Mesendoderm (in vitro differentiated cells): ENCODE measurements around the gene EFCC1.

Experiments used
- DNase-seq: peaks from one replicate; pipeline ENCODE4 v3.0.0; 2013
- H2AK5ac ChIP-seq: 2 replicates; pipeline ENCODE4 v1.6.1; 2013; ENCODE audit warnings: low read length, inconsistent platforms
- H2BK120ac ChIP-seq: 2 replicates; pipeline ENCODE4 v1.6.1; 2013; ENCODE audit warnings: low read depth, mild to moderate bottlenecking, low read length, moderate library complexity, mixed read lengths
- H2BK15ac ChIP-seq: replicated peaks from 2 replicates; pipeline ENCODE4 v1.6.1; 2013; ENCODE audit warnings: low read depth, mild to moderate bottlenecking, moderate library complexity
- H2BK5ac ChIP-seq: 2 replicates; pipeline ENCODE4 v1.6.1; 2013; ENCODE audit warnings: low read length, inconsistent platforms
- H3K18ac ChIP-seq: 2 replicates; pipeline ENCODE4 v1.6.1; 2013; ENCODE audit warnings: mild to moderate bottlenecking, low read length, mixed read lengths
- H3K23ac ChIP-seq: one replicate; pipeline ENCODE4 v1.6.1; 2013; ENCODE audit warnings: low read length
- H3K27ac ChIP-seq: 2 replicates; pipeline ENCODE4 v1.5.1; 2013; ENCODE audit warnings: low read depth, mild to moderate bottlenecking, inconsistent platforms, low read length, moderate library complexity
- H3K27me3 ChIP-seq: 2 replicates; pipeline ENCODE4 v1.6.1; 2013; ENCODE audit warnings: low read length, control low read depth, mild to moderate bottlenecking, inconsistent platforms; ENCODE audit not compliant: insufficient read depth, poor library complexity
- H3K36me3 ChIP-seq: 2 replicates; pipeline ENCODE4 v1.6.1; 2013; ENCODE audit warnings: low read length, inconsistent platforms; ENCODE audit not compliant: control insufficient read depth, insufficient read depth
- H3K4ac ChIP-seq: one replicate; pipeline ENCODE4 v1.6.1; 2013; ENCODE audit warnings: low read depth, mild to moderate bottlenecking, low read length, moderate library complexity
- H3K4me1 ChIP-seq: 2 replicates; pipeline ENCODE4 v1.6.1; 2013; ENCODE audit warnings: low read depth, low read length, inconsistent platforms; ENCODE audit not compliant: control insufficient read depth
- H3K4me2 ChIP-seq: 2 replicates; pipeline ENCODE4 v1.6.1; 2013; ENCODE audit warnings: low read length
- H3K4me3 ChIP-seq: 2 replicates; pipeline ENCODE4 v1.5.1; 2013; ENCODE audit warnings: mild to moderate bottlenecking, low read length
- H3K56ac ChIP-seq: one replicate; pipeline ENCODE4 v1.6.1; 2013; ENCODE audit warnings: low read length
- H3K79me1 ChIP-seq: 2 replicates; pipeline ENCODE4 v1.6.1; 2013; ENCODE audit warnings: low read length, inconsistent platforms
- H3K79me2 ChIP-seq: 2 replicates; pipeline ENCODE4 v1.6.1; 2013; ENCODE audit warnings: mild to moderate bottlenecking, low read length; ENCODE audit not compliant: control insufficient read depth, insufficient read depth
- H3K9ac ChIP-seq: 2 replicates; pipeline ENCODE4 v1.6.1; 2013; ENCODE audit warnings: low read length, inconsistent platforms
- H4K5ac ChIP-seq: one replicate; pipeline ENCODE4 v1.6.1; 2013; ENCODE audit warnings: low read length
- H4K8ac ChIP-seq: one replicate; pipeline ENCODE4 v1.6.1; 2013; ENCODE audit warnings: low read depth, mild to moderate bottlenecking, control low read depth, low read length, moderate library complexity
- WGBS: extraction: QIAGEN DNeasy Blood & Tissue Kit; methylation state at CpG from one replicate; pipeline ENCODE4 v1.1.7; 2013; ENCODE audit warnings: low lambda C conversion rate, missing lambda C conversion rate; ENCODE audit not compliant: insufficient coverage; ENCODE audit errors: extremely low coverage; 5-methylcytosine and 5-hydroxymethylcytosine counted together

EFCC1 gene

DNA sequence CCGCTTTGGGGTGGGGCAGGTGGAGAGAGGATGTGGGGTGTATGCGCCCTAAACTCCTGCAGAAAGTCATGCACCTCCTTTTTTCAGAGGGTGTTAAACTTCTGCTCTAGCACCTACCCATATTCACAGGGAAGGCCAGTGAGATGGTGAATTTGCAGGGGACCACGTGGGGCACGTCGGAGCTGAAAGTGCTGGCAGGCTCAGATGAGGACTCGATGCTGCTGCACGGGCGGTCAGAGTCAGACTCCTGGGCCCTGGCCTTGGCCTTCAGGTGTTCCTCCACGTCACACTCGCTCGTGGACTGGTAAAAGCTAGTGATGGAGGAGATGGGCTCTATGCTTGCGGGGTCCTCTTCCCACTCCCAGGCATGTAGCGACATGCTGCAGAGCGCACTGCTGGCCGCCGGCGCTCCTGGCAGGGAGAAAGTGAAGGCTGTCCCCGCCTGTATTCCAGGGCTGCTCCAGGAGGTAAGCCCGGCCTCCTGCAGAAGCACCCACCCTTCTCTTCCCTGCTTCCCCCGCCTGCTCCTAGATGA, 8.1 kb upstream of the EFCC1 start:
- no peak overlapping the region for H3K4ac ChIP-seq
- no peaks in the 10 kb centered on the region for H3K4me1 ChIP-seq
- H2AK5ac ChIP-seq = no peak overlapping the region
- H3K4me3 ChIP-seq = no peak overlapping the region
- no peaks in the 10 kb centered on the region for H3K36me3 ChIP-seq
- no peaks in the 10 kb centered on the region for H3K79me2 ChIP-seq
- no peak overlapping the region for H3K18ac ChIP-seq
- H3K9ac ChIP-seq = peak overlapping the region; percentile 41
- no peak overlapping the region for H4K5ac ChIP-seq
- peaks cover 3% of the 10 kb centered on the region for H3K27me3 ChIP-seq
- no peak for DNase-seq
- no peak overlapping the region for H2BK15ac ChIP-seq
- peak overlapping the region; percentile 62 for H3K56ac ChIP-seq
- no peak overlapping the region for H2BK120ac ChIP-seq
- WGBS = no CpG with 5 or more reads among the region's 20 CpGs
- H3K27ac ChIP-seq = no peak overlapping the region
- H3K4me2 ChIP-seq = peak overlapping the region; percentile 72
- no peak overlapping the region for H4K8ac ChIP-seq
- no peaks in the 10 kb centered on the region for H3K79me1 ChIP-seq
- H3K23ac ChIP-seq = no peak overlapping the region
- no peak overlapping the region for H2BK5ac ChIP-seq

DNA sequence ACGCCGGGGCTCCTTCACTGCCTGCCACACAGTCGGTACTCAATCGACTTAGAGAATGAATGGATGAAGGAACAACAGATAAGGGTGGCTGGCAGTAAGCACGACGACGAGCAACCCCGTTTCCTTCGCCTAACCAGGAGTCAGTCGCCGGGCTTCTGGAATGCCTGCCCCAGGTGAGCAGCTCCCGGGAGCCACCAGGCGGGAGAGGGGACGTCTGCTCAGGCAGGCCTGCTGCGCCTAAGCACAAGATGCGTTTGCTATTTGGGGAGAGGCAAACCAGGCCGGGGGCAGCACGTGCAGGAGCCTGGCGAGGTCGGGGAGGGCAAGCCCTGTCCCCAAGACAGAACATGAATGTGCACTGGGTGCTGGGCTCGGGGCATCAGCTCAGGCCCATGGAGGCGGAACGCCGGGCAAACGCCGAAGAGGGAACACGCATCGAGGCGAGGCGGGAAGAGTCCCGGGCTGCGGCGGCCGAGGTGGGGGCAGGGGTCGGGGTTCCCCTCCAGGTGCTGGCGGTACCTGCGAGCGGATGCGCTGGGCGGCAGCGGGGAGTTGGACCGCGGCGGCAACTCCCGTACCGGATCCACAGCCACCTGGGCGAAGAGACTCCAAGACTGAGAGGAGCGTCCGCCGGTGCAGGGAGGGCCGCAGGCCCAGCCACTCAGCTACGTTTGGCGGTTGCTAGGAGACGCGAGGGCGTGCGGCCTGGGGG, 7.5 kb upstream of the EFCC1 start, which contains the start of gene CFAP92:
TSS of gene CFAP92 (minus strand) at position 616 of the 712 bp plus-strand sequence. CDS start 772 bp downstream, outside the sequence.
- no peak within 1 kb of the TSS for H3K27ac ChIP-seq
- peak within 1 kb of the TSS; percentile 34 for H3K4me3 ChIP-seq

DNA sequence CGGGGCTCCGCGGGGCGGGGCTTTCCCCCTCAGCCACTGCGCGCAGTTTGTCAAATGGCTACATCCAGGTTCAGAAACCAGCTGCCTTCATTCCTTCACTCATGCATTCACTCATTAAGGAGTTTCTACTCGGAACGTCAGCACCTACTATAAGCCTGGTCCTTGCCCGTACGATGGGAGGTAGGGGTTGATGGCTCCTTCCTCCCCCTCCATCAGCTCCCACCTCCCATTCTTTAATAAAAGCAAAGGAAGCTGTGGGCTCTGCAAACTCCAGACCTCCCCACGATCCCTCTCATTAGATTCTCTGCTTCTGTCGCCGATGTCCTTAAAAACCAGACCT, 7.0 kb upstream of the EFCC1 start:
- Histone ChIP-seq H3K4me2 (peak overlapping the region; percentile 52), H4K8ac (no peak overlapping the region), H2BK120ac (no peak overlapping the region), H3K9ac (no peak overlapping the region), H2BK5ac (no peak overlapping the region), H2BK15ac (no peak overlapping the region), H3K79me1 (no peaks in the 10 kb centered on the region), H3K36me3 (no peaks in the 10 kb centered on the region), H3K4me1 (no peaks in the 10 kb centered on the region), H3K79me2 (no peaks in the 10 kb centered on the region), H3K4ac (no peak overlapping the region), H3K27ac (no peak overlapping the region), H3K27me3 (peaks cover 3% of the 10 kb centered on the region), H3K4me3 (no peak overlapping the region), H3K56ac (peak overlapping the region; percentile 56), H2AK5ac (no peak overlapping the region), H3K23ac (no peak overlapping the region), H3K18ac (no peak overlapping the region), H4K5ac (no peak overlapping the region)
- DNase-seq = no peak
- WGBS = no CpG with 5 or more reads among the region's 13 CpGs

More for the DNA sequence above, 7.5 kb upstream of the EFCC1 start, which contains the start of gene CFAP92:
- H4K8ac ChIP-seq = no peak within 1 kb of the TSS
- no CpG with 5 or more reads among the region's 57 CpGs for WGBS
- no peak within 1 kb of the TSS for H2AK5ac ChIP-seq
- H3K23ac ChIP-seq = no peak within 1 kb of the TSS
- H3K27me3 ChIP-seq = peaks cover 3% of the 10 kb centered on the region
- H3K36me3 ChIP-seq = no peaks in the 10 kb centered on the region
- H3K56ac ChIP-seq = peak within 1 kb of the TSS; percentile 62
- no peaks in the 10 kb centered on the region for H3K79me2 ChIP-seq
- no peak within 1 kb of the TSS for H4K5ac ChIP-seq
- H2BK5ac ChIP-seq = no peak within 1 kb of the TSS
- H3K18ac ChIP-seq = no peak within 1 kb of the TSS
- no peaks in the 10 kb centered on the region for H3K4me1 ChIP-seq
- H2BK120ac ChIP-seq = no peak within 1 kb of the TSS
- no peak within 1 kb of the TSS for H3K4ac ChIP-seq
- H3K9ac ChIP-seq = peak within 1 kb of the TSS; percentile 58
- peak within 1 kb of the TSS; percentile 72 for H3K4me2 ChIP-seq
- H2BK15ac ChIP-seq = no peak within 1 kb of the TSS
- H3K79me1 ChIP-seq = no peaks in the 10 kb centered on the region
- DNase-seq = peak; percentile 92

DNA sequence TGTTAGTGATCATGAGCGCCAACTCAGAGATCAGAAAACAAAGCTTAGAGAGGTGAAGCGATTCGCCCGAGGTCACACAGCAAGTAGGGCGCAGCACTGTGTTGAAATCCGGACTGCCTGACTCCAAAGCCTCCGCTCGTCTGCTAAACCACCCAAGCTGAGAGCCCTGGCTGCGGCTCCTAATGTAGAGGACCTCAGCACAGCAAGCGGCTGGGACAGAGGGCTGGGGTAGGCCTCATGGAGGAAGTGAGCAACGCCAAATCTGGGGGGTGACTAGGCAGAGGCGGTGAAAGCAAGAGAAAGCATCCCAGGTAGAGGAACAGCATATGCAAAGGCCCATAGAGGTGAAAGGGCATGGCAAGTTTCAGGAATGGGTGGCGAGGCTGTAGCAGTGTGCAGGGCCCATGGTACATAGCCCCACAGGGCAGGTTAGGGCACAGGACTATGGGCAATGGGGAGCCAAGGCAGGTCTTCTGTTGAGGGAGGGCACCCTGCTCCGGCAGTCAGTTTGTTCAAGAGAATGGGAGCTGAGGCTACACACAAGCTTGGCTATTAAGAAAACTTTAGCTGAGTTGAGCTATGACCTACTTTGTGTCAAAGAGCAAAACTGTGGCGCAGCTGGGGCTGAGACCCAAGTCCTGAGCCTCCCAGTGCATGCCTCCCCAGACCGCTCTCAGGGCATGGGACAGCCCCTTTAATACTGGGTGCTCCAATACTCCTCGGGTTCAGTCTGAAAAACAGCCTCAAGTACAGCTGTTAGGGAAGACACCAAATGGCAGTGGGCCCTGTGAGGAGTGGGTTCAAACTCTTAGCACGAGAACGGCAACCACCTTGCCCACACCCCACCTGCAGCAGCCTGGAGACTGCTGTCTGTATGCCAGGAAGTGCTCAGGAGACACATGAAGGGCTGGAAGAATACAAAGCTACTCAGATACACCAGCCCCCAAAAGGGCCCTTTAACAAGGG, 6.2 kb upstream of the EFCC1 start:
- Histone ChIP-seq H2AK5ac (no peak overlapping the region), H2BK120ac (no peak overlapping the region), H3K4ac (no peak overlapping the region), H3K23ac (no peak overlapping the region), H2BK5ac (no peak overlapping the region), H3K9ac (no peak overlapping the region), H3K79me2 (no peaks in the 10 kb centered on the region), H3K36me3 (no peaks in the 10 kb centered on the region), H3K27ac (no peak overlapping the region), H4K5ac (no peak overlapping the region), H3K79me1 (no peaks in the 10 kb centered on the region), H3K56ac (no peak overlapping the region), H3K4me1 (no peaks in the 10 kb centered on the region), H3K4me3 (no peak overlapping the region), H2BK15ac (no peak overlapping the region), H3K4me2 (no peak overlapping the region), H3K27me3 (peaks cover 5% of the 10 kb centered on the region), H3K18ac (no peak overlapping the region), H4K8ac (no peak overlapping the region)
- no peak for DNase-seq
- no CpG with 5 or more reads among the region's 19 CpGs for WGBS

DNA sequence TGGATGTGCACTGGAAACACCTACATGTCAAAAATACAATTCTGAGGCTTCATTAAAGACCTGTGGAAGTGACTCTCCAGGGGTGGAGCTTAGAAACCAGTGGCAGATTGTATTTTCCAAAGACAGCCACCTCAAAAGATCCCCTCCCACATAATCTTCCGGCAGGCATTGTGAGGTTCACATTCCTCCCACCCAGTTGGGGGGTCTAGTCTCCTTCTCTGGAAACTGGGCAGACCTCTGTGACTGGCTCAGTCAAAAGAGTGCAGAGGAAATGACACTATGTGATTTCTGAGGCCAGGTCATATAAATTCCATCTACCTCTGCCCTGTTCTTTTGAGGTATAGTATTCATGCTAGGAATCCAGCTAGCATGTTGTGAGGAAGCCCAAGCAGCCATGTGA, 5.4 kb upstream of the EFCC1 start:
- H3K36me3 ChIP-seq = no peaks in the 10 kb centered on the region
- peaks cover 1% of the 10 kb centered on the region for H3K4me1 ChIP-seq
- H3K4ac ChIP-seq = no peak overlapping the region
- no peak overlapping the region for H3K4me2 ChIP-seq
- H3K4me3 ChIP-seq = no peak overlapping the region
- H3K9ac ChIP-seq = no peak overlapping the region
- H3K27ac ChIP-seq = no peak overlapping the region
- no peak overlapping the region for H3K56ac ChIP-seq
- H4K5ac ChIP-seq = no peak overlapping the region
- H3K23ac ChIP-seq = no peak overlapping the region
- no peak for DNase-seq
- no CpG with 5 or more reads among the region's 1 CpG for WGBS
- H3K18ac ChIP-seq = no peak overlapping the region
- H4K8ac ChIP-seq = no peak overlapping the region
- no peak overlapping the region for H2BK120ac ChIP-seq
- no peaks in the 10 kb centered on the region for H3K79me1 ChIP-seq
- peaks cover 14% of the 10 kb centered on the region for H3K27me3 ChIP-seq
- H2BK15ac ChIP-seq = no peak overlapping the region
- no peak overlapping the region for H2AK5ac ChIP-seq
- no peaks in the 10 kb centered on the region for H3K79me2 ChIP-seq
- H2BK5ac ChIP-seq = no peak overlapping the region
